ENCODE data around the gene SETBP1.

SETBP1 gene

GRCh38 chr18:44901283-44901682, 220.6 kb downstream of the SETBP1 start:
- DNase-seq (ENCODE audit: low read depth) = no peak

- no peak for DNase-seq (ENCODE audit: low read depth)
Observed at GRCh38 chr18:44903327-44903726, 222.6 kb downstream of the SETBP1 start.

GRCh38 chr18:44904768-44905167, 224.1 kb downstream of the SETBP1 start:
- no peak for DNase-seq (ENCODE audit: low read depth)

GRCh38 chr18:44909191-44909719, 228.6 kb downstream of the SETBP1 start:
- DNase-seq (ENCODE audit: low read depth) = no peak

GRCh38 chr18:44911260-44911659, 230.6 kb downstream of the SETBP1 start:
- DNase-seq (ENCODE audit: low read depth) = no peak

GRCh38 chr18:44911773-44912172, 231.1 kb downstream of the SETBP1 start:
- no peak for DNase-seq (ENCODE audit: low read depth)

- DNase-seq (ENCODE audit: low read depth) = no peak
Observed at GRCh38 chr18:44912740-44913478, 232.2 kb downstream of the SETBP1 start.

- DNase-seq (ENCODE audit: low read depth) = no peak
Observed at GRCh38 chr18:44914028-44914427, 233.3 kb downstream of the SETBP1 start.

GRCh38 chr18:44915213-44915612, 234.5 kb downstream of the SETBP1 start:
- no peak for DNase-seq (ENCODE audit: low read depth)

- no peak for DNase-seq (ENCODE audit: low read depth)
Observed at GRCh38 chr18:44915661-44916060, 235.0 kb downstream of the SETBP1 start.

- no peak for DNase-seq (ENCODE audit: low read depth)
Observed at GRCh38 chr18:44916429-44917207, 235.9 kb downstream of the SETBP1 start.

GRCh38 chr18:44917216-44918141, 236.8 kb downstream of the SETBP1 start:
- no peak for DNase-seq (ENCODE audit: low read depth)

- DNase-seq (ENCODE audit: low read depth) = no peak
Observed at GRCh38 chr18:44918142-44918476, 237.4 kb downstream of the SETBP1 start.

GRCh38 chr18:44920441-44920840, 239.8 kb downstream of the SETBP1 start:
- DNase-seq (ENCODE audit: low read depth) = no peak

- DNase-seq (ENCODE audit: low read depth) = no peak
Observed at GRCh38 chr18:44921974-44922373, 241.3 kb downstream of the SETBP1 start.

- no peak for DNase-seq (ENCODE audit: low read depth)
Observed at GRCh38 chr18:44922968-44923367, 242.3 kb downstream of the SETBP1 start.

GRCh38 chr18:44924785-44925499, 244.3 kb downstream of the SETBP1 start:
- no peak for DNase-seq (ENCODE audit: low read depth)

- no peak for DNase-seq (ENCODE audit: low read depth)
Observed at GRCh38 chr18:44927127-44927849, 246.6 kb downstream of the SETBP1 start.

- DNase-seq (ENCODE audit: low read depth) = no peak
Observed at GRCh38 chr18:44934901-44935300, 254.2 kb downstream of the SETBP1 start.

- no peak for DNase-seq (ENCODE audit: low read depth)
Observed at GRCh38 chr18:44935455-44935854, 254.8 kb downstream of the SETBP1 start.

- no peak for DNase-seq (ENCODE audit: low read depth)
Observed at GRCh38 chr18:44936485-44936884, 255.8 kb downstream of the SETBP1 start.
